Esophagus (tissue), 2 donors: ENCODE data around the gene C1QTNF1. TPM values are rescaled to one million over a fixed set of nuclear protein-coding genes. Genes with fewer than 3 reads are reported as not detected.

ENCODE experiments used
- H3K27ac ChIP-seq, 2 donors: one replicate each; pipeline ENCODE4 v1.5.1; 2013; ENCODE audit warnings: low read depth in 2 of 2, mild to moderate bottlenecking in 2 of 2, inconsistent platforms in 1 of 2, low read length in 1 of 2, moderate library complexity in 1 of 2
- H3K27me3 ChIP-seq, 2 donors: one replicate each; pipeline ENCODE4 v1.6.1; 2013; ENCODE audit warnings: low read length in 2 of 2, control low read depth in 1 of 2, mild to moderate bottlenecking in 1 of 2; ENCODE audit not compliant: insufficient read depth in 2 of 2, control insufficient read depth in 1 of 2
- H3K36me3 ChIP-seq, 2 donors: one replicate each; pipeline ENCODE4 v1.6.1; 2013; ENCODE audit warnings: low read length in 1 of 2; ENCODE audit not compliant: control insufficient read depth in 2 of 2, insufficient read depth in 2 of 2
- H3K4me1 ChIP-seq, 2 donors: one replicate each; pipeline ENCODE4 v1.6.1; 2013; ENCODE audit warnings: low read length in 1 of 2; ENCODE audit not compliant: control insufficient read depth in 2 of 2, insufficient read depth in 2 of 2
- H3K4me3 ChIP-seq, 2 donors: one replicate each; pipeline ENCODE4 v1.5.1; 2013; ENCODE audit warnings: low read length in 2 of 2, mild to moderate bottlenecking in 2 of 2, low read depth in 1 of 2, moderate library complexity in 1 of 2
- H3K9me3 ChIP-seq, 2 donors: one replicate each; pipeline ENCODE4 v1.6.1; 2013; ENCODE audit warnings: mild to moderate bottlenecking in 2 of 2, low read depth in 1 of 2, low read length in 1 of 2, moderate library complexity in 1 of 2; ENCODE audit not compliant: control insufficient read depth in 2 of 2, insufficient read depth in 1 of 2
- WGBS, 2 donors: extraction: QIAGEN DNeasy Blood & Tissue Kit; methylation state at CpG; one replicate each; pipeline ENCODE4 v1.1.7; 2013; 5-methylcytosine and 5-hydroxymethylcytosine counted together
- polyA plus RNA-seq, 2 donors: library from polyadenylated mRNA; stranded (reverse); fragments of 200-250 nt; gene quantifications; one replicate each; pipeline ENCODE4 v1.2.3, GENCODE V29; 2013
- donor health status: healthy with polysubstance abuse.
- donor health status: Bipolar disorder and iron deficiency.

The C1QTNF1 gene
- polyA plus RNA-seq, 2 donors: 6.0 to 7.2 TPM

GRCh38 chr17:79090443-79091225, 66.7 kb downstream of the C1QTNF1 start:
- Histone ChIP-seq H3K27ac (no peak overlapping the region), H3K9me3 (no peaks in the 10 kb centered on the region), H3K4me3 (no peak overlapping the region), H3K27me3 (no peaks in the 10 kb centered on the region), H3K36me3 (peaks cover 0 to 2% of the 10 kb centered on the region in 2 donors), H3K4me1 (peaks cover 2 to 6% of the 10 kb centered on the region in 2 donors)
- 23 to 41% methylated on average over 31 to 32 of the region's 32 CpGs for WGBS, 2 donors

GRCh38 chr17:79091226-79091670, 67.3 kb downstream of the C1QTNF1 start:
- Histone ChIP-seq H3K27ac (no peak overlapping the region), H3K4me3 (no peak overlapping the region), H3K9me3 (no peaks in the 10 kb centered on the region), H3K27me3 (no peaks in the 10 kb centered on the region), H3K36me3 (peaks cover 0 to 2% of the 10 kb centered on the region in 2 donors), H3K4me1 (peaks cover 2 to 6% of the 10 kb centered on the region in 2 donors)
- WGBS, 2 donors: 70 to 81% methylated on average over 10 of the region's 10 CpGs

- Histone ChIP-seq H3K4me1 (peaks cover 2 to 6% of the 10 kb centered on the region in 2 donors), H3K27ac (no peak overlapping the region), H3K27me3 (peaks cover 0 to 4% of the 10 kb centered on the region in 2 donors), H3K9me3 (no peaks in the 10 kb centered on the region), H3K4me3 (no peak overlapping the region), H3K36me3 (no peaks in the 10 kb centered on the region)
- 63 to 69% methylated on average over 4 of the region's 4 CpGs for WGBS, 2 donors
These were observed 68.6 kb downstream of the C1QTNF1 start for GRCh38 chr17:79092567-79092966.

- no peak overlapping the region for H3K27ac ChIP-seq
- 41 to 51% methylated on average over 8 of the region's 8 CpGs for WGBS, 2 donors
- peaks cover 0 to 4% of the 10 kb centered on the region in 2 donors for H3K27me3 ChIP-seq
- H3K9me3 ChIP-seq: no peaks in the 10 kb centered on the region
- no peaks in the 10 kb centered on the region for H3K36me3 ChIP-seq
- H3K4me1 ChIP-seq: peaks cover 2 to 6% of the 10 kb centered on the region in 2 donors
- H3K4me3 ChIP-seq: no peak overlapping the region
These were observed 69.3 kb downstream of the C1QTNF1 start for GRCh38 chr17:79093270-79093669.

GRCh38 chr17:79094261-79094660, 70.3 kb downstream of the C1QTNF1 start:
- Histone ChIP-seq H3K9me3 (no peaks in the 10 kb centered on the region), H3K4me1 (peaks cover 2 to 6% of the 10 kb centered on the region in 2 donors), H3K36me3 (no peaks in the 10 kb centered on the region), H3K4me3 (no peak overlapping the region), H3K27ac (no peak overlapping the region), H3K27me3 (peaks cover 0 to 4% of the 10 kb centered on the region in 2 donors)
- 84 to 85% methylated on average over 16 to 17 of the region's 17 CpGs for WGBS, 2 donors

- 76 to 81% methylated on average over 15 of the region's 15 CpGs for WGBS, 2 donors
- H3K27me3 ChIP-seq: peaks cover 0 to 7% of the 10 kb centered on the region in 2 donors
- peaks cover 0 to 4% of the 10 kb centered on the region in 2 donors for H3K4me1 ChIP-seq
- H3K4me3 ChIP-seq: no peak overlapping the region
- H3K27ac ChIP-seq: no peak overlapping the region
- H3K9me3 ChIP-seq: no peaks in the 10 kb centered on the region
- H3K36me3 ChIP-seq: no peaks in the 10 kb centered on the region
These were observed 71.5 kb downstream of the C1QTNF1 start for GRCh38 chr17:79095345-79096055.

- Histone ChIP-seq H3K4me1 (no peaks in the 10 kb centered on the region), H3K27me3 (peaks cover 0 to 7% of the 10 kb centered on the region in 2 donors)
- WGBS, 2 donors: 47 to 50% methylated on average over 16 of the region's 16 CpGs
These were observed 72.5 kb downstream of the C1QTNF1 start for GRCh38 chr17:79096477-79096876.

GRCh38 chr17:79097226-79098055, 73.5 kb downstream of the C1QTNF1 start:
- WGBS, 2 donors: 9 to 10% methylated on average over 41 to 52 of the region's 52 CpGs
- Histone ChIP-seq H3K27me3 (peaks cover 0 to 7% of the 10 kb centered on the region in 2 donors), H3K36me3 (no peaks in the 10 kb centered on the region), H3K27ac (no peak overlapping the region), H3K4me3 (no peak overlapping the region), H3K9me3 (no peaks in the 10 kb centered on the region), H3K4me1 (no peaks in the 10 kb centered on the region)

More at GRCh38 chr17:79096477-79096876, 72.5 kb downstream of the C1QTNF1 start:
- H3K27ac ChIP-seq: no peak overlapping the region
- no peaks in the 10 kb centered on the region for H3K36me3 ChIP-seq
- no peaks in the 10 kb centered on the region for H3K9me3 ChIP-seq
- no peak overlapping the region for H3K4me3 ChIP-seq

GRCh38 chr17:79098282-79098867, 74.4 kb downstream of the C1QTNF1 start:
- Histone ChIP-seq H3K9me3 (no peaks in the 10 kb centered on the region), H3K4me3 (no peak overlapping the region), H3K27ac (no peak overlapping the region), H3K27me3 (peaks cover 0 to 7% of the 10 kb centered on the region in 2 donors), H3K36me3 (no peaks in the 10 kb centered on the region), H3K4me1 (no peaks in the 10 kb centered on the region)
- 40 to 44% methylated on average over 16 of the region's 16 CpGs for WGBS, 2 donors
